GM19455 (cell line): Measurements from ENCODE around the gene PHF19.

ENCODE experiments used
- ATAC-seq: cut with Tn5 transposase; IDR thresholded peaks from one replicate; pipeline ENCODE4 v1.9.1; 2021; ENCODE audit not compliant: unreplicated experiment

PHF19 gene

GRCh38 chr9:120818595-120818994, 58.4 kb downstream of the PHF19 start:
- ATAC-seq: no peak

GRCh38 chr9:120815075-120815474, 61.9 kb downstream of the PHF19 start:
- ATAC-seq: no peak

GRCh38 chr9:120808931-120809330, 68.1 kb downstream of the PHF19 start:
- no peak for ATAC-seq

DNA sequence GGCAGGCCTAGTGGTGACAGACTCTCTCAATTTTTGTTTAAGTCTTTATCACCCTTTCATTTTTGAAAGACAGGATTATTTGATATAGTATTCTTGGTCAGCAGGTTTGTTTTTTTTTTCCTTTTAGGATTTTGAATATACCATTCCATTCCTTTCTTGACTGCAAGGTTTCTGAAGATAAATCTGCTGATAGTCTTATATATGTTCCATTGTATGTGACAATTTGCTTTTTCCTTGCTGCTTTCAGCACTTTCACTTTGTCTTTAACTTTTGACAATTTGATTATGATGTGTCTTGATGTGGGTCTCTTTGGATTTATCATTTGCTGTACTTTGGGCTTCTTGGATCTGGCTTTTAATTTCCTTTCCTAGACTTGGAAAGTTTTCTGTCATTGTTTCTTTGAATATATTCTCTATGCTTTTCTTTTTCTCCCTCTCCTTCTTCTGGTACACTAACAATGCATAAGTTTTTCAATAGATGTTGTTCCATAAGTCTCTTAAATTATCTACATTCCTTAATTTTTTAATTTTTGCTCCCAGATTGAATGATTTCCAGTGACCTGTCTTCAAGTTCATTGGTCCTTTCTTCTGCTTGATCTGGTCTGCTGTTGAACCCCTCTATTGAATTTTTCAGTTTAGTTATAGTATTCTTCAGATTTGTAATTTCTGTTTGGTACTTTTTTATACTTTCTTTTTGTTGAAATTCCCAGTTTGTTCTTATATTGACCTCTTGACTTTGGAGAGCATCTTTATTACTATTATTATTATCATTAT, 69.2 kb downstream of the PHF19 start:
- ATAC-seq: no peak
